LoVo (cell line): ENCODE results near the gene MAEA.

Source experiments
- DNase-seq: peaks from one replicate; pipeline ENCODE4 v3.0.0-alpha.2; 2016; ENCODE audit warnings: low spot score

The MAEA gene

GRCh38 chr4:1379801-1380331 lies 90.2 kb downstream of the MAEA start:
- DNase-seq, result no peak

GRCh38 chr4:1380368-1381151 lies 90.9 kb downstream of the MAEA start:
- no peak for DNase-seq

- no peak for DNase-seq
Measured at GRCh38 chr4:1381181-1381621, 91.5 kb downstream of the MAEA start.

GRCh38 chr4:1381944-1382541 lies 92.4 kb downstream of the MAEA start:
- DNase-seq, result no peak

GRCh38 chr4:1382776-1383727 lies 93.4 kb downstream of the MAEA start:
- DNase-seq, result no peak

- DNase-seq, result no peak
Measured at GRCh38 chr4:1383728-1384591, 94.3 kb downstream of the MAEA start.

GRCh38 chr4:1384675-1385372 lies 95.1 kb downstream of the MAEA start:
- no peak for DNase-seq

GRCh38 chr4:1385373-1386340 lies 96.0 kb downstream of the MAEA start:
- no peak for DNase-seq
